Measurements from ENCODE around the gene ATG3.

GRCh38 chr3:112512320-112512719, 49.4 kb downstream of the ATG3 start:
- TF ChIP-seq, protein P1, sequence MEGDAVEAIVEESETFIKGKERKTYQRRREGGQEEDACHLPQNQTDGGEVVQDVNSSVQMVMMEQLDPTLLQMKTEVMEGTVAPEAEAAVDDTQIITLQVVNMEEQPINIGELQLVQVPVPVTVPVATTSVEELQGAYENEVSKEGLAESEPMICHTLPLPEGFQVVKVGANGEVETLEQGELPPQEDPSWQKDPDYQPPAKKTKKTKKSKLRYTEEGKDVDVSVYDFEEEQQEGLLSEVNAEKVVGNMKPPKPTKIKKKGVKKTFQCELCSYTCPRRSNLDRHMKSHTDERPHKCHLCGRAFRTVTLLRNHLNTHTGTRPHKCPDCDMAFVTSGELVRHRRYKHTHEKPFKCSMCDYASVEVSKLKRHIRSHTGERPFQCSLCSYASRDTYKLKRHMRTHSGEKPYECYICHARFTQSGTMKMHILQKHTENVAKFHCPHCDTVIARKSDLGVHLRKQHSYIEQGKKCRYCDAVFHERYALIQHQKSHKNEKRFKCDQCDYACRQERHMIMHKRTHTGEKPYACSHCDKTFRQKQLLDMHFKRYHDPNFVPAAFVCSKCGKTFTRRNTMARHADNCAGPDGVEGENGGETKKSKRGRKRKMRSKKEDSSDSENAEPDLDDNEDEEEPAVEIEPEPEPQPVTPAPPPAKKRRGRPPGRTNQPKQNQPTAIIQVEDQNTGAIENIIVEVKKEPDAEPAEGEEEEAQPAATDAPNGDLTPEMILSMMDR (IDR thresholded peaks at IDR 0.05), result no peak
- TF ChIP-seq POLR2AphosphoS5 (IDR thresholded peaks at IDR 0.05), result no peak

Data from prostate gland (tissue), 2 donors.